Central memory CD8-positive, alpha-beta T cell (primary cell): ENCODE measurements around the gene AIMP2.
A peak's percentile ranks its signal among the peaks of the same experiment; 100 is the strongest.
"Not testable (repeated sequence)": the region's sequence is repeated elsewhere in the genome, so short reads cannot be mapped to it uniquely, and the experiment has no call there.

Experiments used
- ATAC-seq: fragments of 150-1000 bp; cut with Tn5 transposase; replicated peaks from 2 replicates; pipeline ENCODE4 v1.10.0; 2022; ENCODE audit warnings: mild to moderate bottlenecking, moderate FRiP score, moderate number of reproducible peaks; ENCODE audit not compliant: poor library complexity, severe bottlenecking; ENCODE audit errors: extremely low read depth
- DNase-seq, 2 donors: peaks; one replicate each; pipeline ENCODE4 v3.0.0; 2021; ENCODE audit warnings: low spot score in 2 of 2
- H3K27ac Mint-ChIP-seq: one replicate; pipeline ENCODE4 v1.8.0; 2022; ENCODE audit warnings: low read depth, mild to moderate bottlenecking, moderate library complexity, mixed read lengths
- H3K27me3 Mint-ChIP-seq: one replicate; pipeline ENCODE4 v1.8.0; 2022; ENCODE audit warnings: mixed read lengths
- H3K36me3 Mint-ChIP-seq: one replicate; pipeline ENCODE4 v1.8.0; 2022; ENCODE audit warnings: mild to moderate bottlenecking, moderate library complexity, mixed read lengths; ENCODE audit not compliant: insufficient read depth
- H3K4me1 Mint-ChIP-seq: one replicate; pipeline ENCODE4 v1.8.0; 2022; ENCODE audit warnings: mixed read lengths
- H3K4me3 Mint-ChIP-seq: one replicate; pipeline ENCODE4 v1.8.0; 2022; ENCODE audit warnings: mild to moderate bottlenecking, moderate library complexity, mixed read lengths
- H3K9me3 Mint-ChIP-seq: one replicate; pipeline ENCODE4 v1.8.0; 2022; ENCODE audit warnings: mixed read lengths

AIMP2 gene

GRCh38 chr7:6031567-6031966 is 22.5 kb downstream of the AIMP2 start:
- peaks cover 28% of the 10 kb centered on the region for H3K4me1 Mint-ChIP-seq
- no peaks in the 10 kb centered on the region for H3K27me3 Mint-ChIP-seq
- H3K27ac Mint-ChIP-seq: peak overlapping the region; percentile 46
- H3K9me3 Mint-ChIP-seq: no peaks in the 10 kb centered on the region
- no peak for ATAC-seq
- H3K36me3 Mint-ChIP-seq: peaks cover 52% of the 10 kb centered on the region
- peak overlapping the region; percentile 34 for H3K4me3 Mint-ChIP-seq
- no peak for DNase-seq

GRCh38 chr7:6032167-6032566 is 23.1 kb downstream of the AIMP2 start:
- peak; percentile 96 for ATAC-seq
- Mint-ChIP-seq H3K4me1 (peaks cover 25% of the 10 kb centered on the region), H3K4me3 (peak overlapping the region; percentile 32), H3K27me3 (no peaks in the 10 kb centered on the region), H3K27ac (peak overlapping the region; percentile 46), H3K36me3 (peaks cover 55% of the 10 kb centered on the region), H3K9me3 (no peaks in the 10 kb centered on the region)
- DNase-seq: no peak

GRCh38 chr7:6032641-6033040 is 23.6 kb downstream of the AIMP2 start:
- no peaks in the 10 kb centered on the region for H3K27me3 Mint-ChIP-seq

GRCh38 chr7:6035165-6035564 is 26.1 kb downstream of the AIMP2 start:
- Mint-ChIP-seq H3K27ac (no peak overlapping the region), H3K9me3 (no peaks in the 10 kb centered on the region), H3K4me3 (no peak overlapping the region), H3K4me1 (peaks cover 25% of the 10 kb centered on the region), H3K36me3 (peaks cover 56% of the 10 kb centered on the region), H3K27me3 (no peaks in the 10 kb centered on the region)
- DNase-seq (no peak), ATAC-seq (no peak)

More at GRCh38 chr7:6032641-6033040, 23.6 kb downstream of the AIMP2 start:
- Mint-ChIP-seq H3K36me3 (peaks cover 57% of the 10 kb centered on the region), H3K9me3 (no peaks in the 10 kb centered on the region), H3K27ac (peak overlapping the region; percentile 69), H3K4me3 (peak overlapping the region; percentile 32), H3K4me1 (peaks cover 25% of the 10 kb centered on the region)
- ATAC-seq (no peak), DNase-seq (no peak)

GRCh38 chr7:6035686-6036085 is 26.6 kb downstream of the AIMP2 start:
- no peaks in the 10 kb centered on the region for H3K9me3 Mint-ChIP-seq
- H3K36me3 Mint-ChIP-seq: peaks cover 61% of the 10 kb centered on the region
- no peak overlapping the region for H3K4me3 Mint-ChIP-seq
- no peak overlapping the region for H3K27ac Mint-ChIP-seq
- no peak for DNase-seq
- peaks cover 23% of the 10 kb centered on the region for H3K4me1 Mint-ChIP-seq
- no peaks in the 10 kb centered on the region for H3K27me3 Mint-ChIP-seq
- no peak for ATAC-seq

- H3K4me3 Mint-ChIP-seq: no peak overlapping the region
- peaks cover 52% of the 10 kb centered on the region for H3K36me3 Mint-ChIP-seq
- ATAC-seq: no peak
Measured at GRCh38 chr7:6049780-6050179, 40.7 kb downstream of the AIMP2 start.

GRCh38 chr7:6051185-6051584 is 42.1 kb downstream of the AIMP2 start:
- not testable (repeated sequence) for H3K27ac Mint-ChIP-seq, ATAC-seq, H3K4me1 Mint-ChIP-seq, DNase-seq, H3K27me3 Mint-ChIP-seq, H3K4me3 Mint-ChIP-seq, H3K9me3 Mint-ChIP-seq
- peaks cover 48% of the 10 kb centered on the region for H3K36me3 Mint-ChIP-seq

More at GRCh38 chr7:6049780-6050179, 40.7 kb downstream of the AIMP2 start:
- Mint-ChIP-seq H3K27me3 (no peaks in the 10 kb centered on the region), H3K27ac (no peak overlapping the region), H3K4me1 (no peaks in the 10 kb centered on the region), H3K9me3 (no peaks in the 10 kb centered on the region)
- no peak for DNase-seq

GRCh38 chr7:6056616-6057015 is 47.5 kb downstream of the AIMP2 start:
- Mint-ChIP-seq H3K4me1 (peaks cover 14% of the 10 kb centered on the region), H3K27ac (no peak overlapping the region), H3K27me3 (no peaks in the 10 kb centered on the region), H3K4me3 (no peak overlapping the region), H3K36me3 (peaks cover 27% of the 10 kb centered on the region), H3K9me3 (no peaks in the 10 kb centered on the region)
- ATAC-seq: no peak
- DNase-seq: no peak

- ATAC-seq: no peak
- no peaks in the 10 kb centered on the region for H3K9me3 Mint-ChIP-seq
- H3K36me3 Mint-ChIP-seq: peaks cover 27% of the 10 kb centered on the region
- peaks cover 14% of the 10 kb centered on the region for H3K4me1 Mint-ChIP-seq
- DNase-seq: no peak
- H3K27me3 Mint-ChIP-seq: no peaks in the 10 kb centered on the region
- peak overlapping the region; percentile 98 for H3K4me3 Mint-ChIP-seq
- no peak overlapping the region for H3K27ac Mint-ChIP-seq
Measured at GRCh38 chr7:6057316-6058129, 48.5 kb downstream of the AIMP2 start.

- not testable (repeated sequence) for H3K27ac Mint-ChIP-seq, H3K4me3 Mint-ChIP-seq, ATAC-seq, H3K9me3 Mint-ChIP-seq, DNase-seq, H3K27me3 Mint-ChIP-seq
- Mint-ChIP-seq H3K36me3 (peaks cover 10% of the 10 kb centered on the region), H3K4me1 (peaks cover 14% of the 10 kb centered on the region)
Measured at GRCh38 chr7:6059941-6060340, 50.9 kb downstream of the AIMP2 start.

GRCh38 chr7:6071406-6071805 is 62.3 kb downstream of the AIMP2 start:
- H3K27me3 Mint-ChIP-seq: no peaks in the 10 kb centered on the region
- DNase-seq (no peak), ATAC-seq (no peak)
- H3K36me3 Mint-ChIP-seq: no peaks in the 10 kb centered on the region
- H3K27ac Mint-ChIP-seq: no peak overlapping the region
- H3K4me1 Mint-ChIP-seq: no peaks in the 10 kb centered on the region
- no peaks in the 10 kb centered on the region for H3K9me3 Mint-ChIP-seq
- no peak overlapping the region for H3K4me3 Mint-ChIP-seq
